ENCODE results near the gene RTKN2. TPM values are rescaled to one million over a fixed set of nuclear protein-coding genes. Genes with fewer than 3 reads are reported as not detected.

Gene RTKN2
- total RNA-seq, 1 experiment from 2014 or later, result 14.4 TPM

GRCh38 chr10:62302760-62303159 is 34.1 kb upstream of the RTKN2 start:
- no peak overlapping the region for H3K4me2 ChIP-seq (ENCODE audit: insufficient read depth, insufficient read length, low read length)

More at GRCh38 chr10:62302760-62303159, 34.1 kb upstream of the RTKN2 start:
- Histone ChIP-seq H4K5ac (ENCODE audit: insufficient read length, low read depth, low read length) (no peak overlapping the region), H3K9me3 (ENCODE audit: control insufficient read depth, low read depth, low read length) (no peaks in the 10 kb centered on the region), H2AK5ac (ENCODE audit: insufficient read length, low read length) (no peak overlapping the region), H3K4me1 (ENCODE audit: insufficient read depth, low read length) (no peaks in the 10 kb centered on the region; the same call in 1 of the 2 replicates), H3K79me1 (ENCODE audit: insufficient read depth, low read depth, low read length, poor library complexity, severe bottlenecking) (no peaks in the 10 kb centered on the region), H3K27me3 (ENCODE audit: insufficient read depth, low read length) (no peaks in the 10 kb centered on the region), H3T11ph (ENCODE audit: low read length) (no peak overlapping the region), H2BK20ac (ENCODE audit: low read depth, low read length, poor library complexity, severe bottlenecking) (no peak overlapping the region), H3K23me2 (ENCODE audit: insufficient read length, low read depth, low read length, poor library complexity, severe bottlenecking) (no peaks in the 10 kb centered on the region), H3K79me2 (ENCODE audit: insufficient read depth, low read length) (no peaks in the 10 kb centered on the region), H4K20me1 (ENCODE audit: control insufficient read depth, insufficient read depth, insufficient read length) (no peaks in the 10 kb centered on the region), H3K23ac (ENCODE audit: insufficient read length, low read depth, low read length) (no peak overlapping the region), H3K56ac (ENCODE audit: insufficient read length, low read depth, low read length) (no peak overlapping the region), H2BK120ac (ENCODE audit: low read depth, low read length, poor library complexity, severe bottlenecking) (no peak overlapping the region), H4K91ac (ENCODE audit: insufficient read length, low read depth, low read length) (no peak overlapping the region), H4K8ac (replicated peaks; ENCODE audit: insufficient read length, low read depth, low read length) (no peak overlapping the region), H3K27ac (ENCODE audit: insufficient read length, low read depth, low read length) (no peak overlapping the region), H2BK12ac (ENCODE audit: insufficient read length, low read depth, low read length) (no peak overlapping the region), H3K4ac (ENCODE audit: low read depth, low read length) (no peak overlapping the region), H3K14ac (ENCODE audit: insufficient read depth, low read length) (no peak overlapping the region), H3K18ac (ENCODE audit: insufficient read length, low read depth, low read length) (no peak overlapping the region), H2BK15ac (ENCODE audit: low read depth, low read length) (no peak overlapping the region), H2BK5ac (ENCODE audit: insufficient read length, low read length) (no peak overlapping the region), H3K9ac (ENCODE audit: extremely low read depth, insufficient read length, low read length) (no peak overlapping the region), H2AFZ (ENCODE audit: low read length) (no peak overlapping the region)
- Mint-ChIP-seq H3K36me3 (ENCODE audit: insufficient read depth in 1 of 3, low read depth in 3 of 3) (no peaks in the 10 kb centered on the region), H3K9me3 (peaks cover 0 to 5% of the 10 kb centered on the region in 2 experiments; a peak in 3 of 5 replicates), H3K27ac (no peak overlapping the region), H3K4me1 (peaks cover 4 to 9% of the 10 kb centered on the region in 2 experiments; a peak in 3 of 4 replicates), H3K27me3 (ENCODE audit: low read depth) (no peaks in the 10 kb centered on the region; the same call in 1 of the 2 replicates), H3K4me3 (no peak overlapping the region)
- TF ChIP-seq CTCF (conservative IDR thresholded peaks at IDR 0.05), result no peak
- no peak for DNase-seq
- no CpG with 5 or more reads among the region's 4 CpGs for WGBS (ENCODE audit: extremely low coverage, insufficient read length, low lambda C conversion rate)

Data from H9 (cell line).